T-helper 17 cell (primary cell): Measurements from ENCODE around the gene DST. TPM values are rescaled to one million over a fixed set of nuclear protein-coding genes. Genes with fewer than 3 reads are reported as not detected.

Experiments used
- ATAC-seq: fragments of 150-1000 bp; cut with Tn5 transposase; 2 replicates; pipeline ENCODE4 v1.10.0; 2021; ENCODE audit warnings: mild to moderate bottlenecking, moderate library complexity
- DNase-seq, 3 donors: peaks; one replicate each; pipeline versions ENCODE4 v3.0.0 to v3.0.0-alpha.2; 2020 to 2021
- H3K9me3 ChIP-seq: one replicate; pipeline ENCODE4 v1.7.0; 2013; ENCODE audit warnings: low read length, mild to moderate bottlenecking; ENCODE audit not compliant: control insufficient read depth, poor library complexity, severe bottlenecking
- H3K27ac Mint-ChIP-seq: one replicate; pipeline ENCODE4 v1.8.0; 2022; ENCODE audit warnings: mild to moderate bottlenecking, moderate library complexity, mixed read lengths
- H3K27me3 Mint-ChIP-seq: one replicate; pipeline ENCODE4 v1.8.0; 2022; ENCODE audit warnings: mixed read lengths
- H3K36me3 Mint-ChIP-seq: one replicate; pipeline ENCODE4 v1.8.0; 2022; ENCODE audit warnings: low read depth, mixed read lengths
- H3K4me1 Mint-ChIP-seq: one replicate; pipeline ENCODE4 v1.8.0; 2022; ENCODE audit warnings: mild to moderate bottlenecking, mixed read lengths
- H3K4me3 Mint-ChIP-seq: one replicate; pipeline ENCODE4 v1.8.0; 2022; ENCODE audit warnings: mild to moderate bottlenecking, moderate library complexity, mixed read lengths
- total RNA-seq, 4 donors: library from RNA in 2 of 4; stranded (reverse) in 2 of 4; gene quantifications; one replicate each; pipeline ENCODE4 v1.2.3 and lab custom pipeline; 2022 to 2026

DST gene
- total RNA-seq, 2 donors from 2014 or later, result 12.6 to 29.6 TPM

GRCh38 chr6:56417823-56418222, 224.9 kb downstream of the DST start:
- H3K4me1 Mint-ChIP-seq, result no peaks in the 10 kb centered on the region
- no peak overlapping the region for H3K27ac Mint-ChIP-seq
- DNase-seq, result no peak
- no peak overlapping the region for H3K4me3 Mint-ChIP-seq
- H3K36me3 Mint-ChIP-seq, result no peaks in the 10 kb centered on the region
- ATAC-seq, result no peak
- H3K9me3 ChIP-seq, result no peaks in the 10 kb centered on the region
- H3K27me3 Mint-ChIP-seq, result peaks cover 18% of the 10 kb centered on the region

GRCh38 chr6:56416247-56416646, 226.4 kb downstream of the DST start:
- no peaks in the 10 kb centered on the region for H3K36me3 Mint-ChIP-seq
- no peak overlapping the region for H3K27ac Mint-ChIP-seq

GRCh38 chr6:56408976-56409375, 233.7 kb downstream of the DST start:
- no peaks in the 10 kb centered on the region for H3K9me3 ChIP-seq
- ATAC-seq, result no peak
- Mint-ChIP-seq H3K27me3 (peaks cover 5% of the 10 kb centered on the region), H3K27ac (no peak overlapping the region), H3K4me1 (no peaks in the 10 kb centered on the region), H3K4me3 (no peak overlapping the region), H3K36me3 (peaks cover 3% of the 10 kb centered on the region)
- no peak for DNase-seq

More at GRCh38 chr6:56416247-56416646, 226.4 kb downstream of the DST start:
- H3K9me3 ChIP-seq, result no peaks in the 10 kb centered on the region
- Mint-ChIP-seq H3K4me3 (no peak overlapping the region), H3K27me3 (peaks cover 15% of the 10 kb centered on the region), H3K4me1 (no peaks in the 10 kb centered on the region)
- DNase-seq, result no peak
- ATAC-seq, result no peak
